ENCODE results near the gene NLRP5. TPM values are rescaled to one million over a fixed set of nuclear protein-coding genes. Genes with fewer than 3 reads are reported as not detected.

Gene NLRP5
- total RNA-seq, 1 experiment from 2014 or later: not detected

DNA sequence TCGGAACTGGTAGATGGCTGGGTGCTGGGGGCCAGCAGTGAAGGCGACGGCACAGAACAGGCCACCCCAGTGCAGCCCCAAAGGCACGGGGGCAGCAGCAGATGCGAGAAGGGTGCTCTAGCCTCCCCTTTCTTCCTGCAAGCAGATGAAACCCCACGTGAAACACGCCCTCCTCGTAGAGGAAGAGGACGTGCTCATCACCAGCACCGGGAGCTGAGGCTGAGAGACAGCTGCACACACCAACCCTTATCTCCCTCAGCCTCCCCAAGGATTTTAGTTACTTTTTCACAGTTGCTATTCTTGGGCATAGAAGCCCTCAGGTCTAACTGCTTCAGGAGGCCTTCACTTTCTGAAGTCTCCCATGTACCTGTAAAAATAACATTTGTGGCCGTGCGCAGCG lies 122.7 kb downstream of the NLRP5 start:
- Histone ChIP-seq H3K27me3 (ENCODE audit: control insufficient read depth, insufficient read depth, low read length) (no peaks in the 10 kb centered on the region), H3K4me3 (ENCODE audit: low read depth in 2 of 2, low read length in 2 of 2) (no peak overlapping the region), H3K9me3 (ENCODE audit: control insufficient read depth, insufficient read depth, low read depth, low read length) (no peaks in the 10 kb centered on the region), H3K27ac (ENCODE audit: low read length) (peak overlapping the region; percentile 87), H3K36me3 (ENCODE audit: control insufficient read depth, insufficient read depth, low read length) (no peaks in the 10 kb centered on the region), H3K4me1 (ENCODE audit: control insufficient read depth, insufficient read depth, low read length) (peaks cover 95% of the 10 kb centered on the region)
- TF ChIP-seq SIN3A (IDR thresholded peaks at IDR 0.05; ENCODE audit: borderline replicate concordance, insufficient read depth, low read depth, low read length): no peak
- TF ChIP-seq, protein P1, sequence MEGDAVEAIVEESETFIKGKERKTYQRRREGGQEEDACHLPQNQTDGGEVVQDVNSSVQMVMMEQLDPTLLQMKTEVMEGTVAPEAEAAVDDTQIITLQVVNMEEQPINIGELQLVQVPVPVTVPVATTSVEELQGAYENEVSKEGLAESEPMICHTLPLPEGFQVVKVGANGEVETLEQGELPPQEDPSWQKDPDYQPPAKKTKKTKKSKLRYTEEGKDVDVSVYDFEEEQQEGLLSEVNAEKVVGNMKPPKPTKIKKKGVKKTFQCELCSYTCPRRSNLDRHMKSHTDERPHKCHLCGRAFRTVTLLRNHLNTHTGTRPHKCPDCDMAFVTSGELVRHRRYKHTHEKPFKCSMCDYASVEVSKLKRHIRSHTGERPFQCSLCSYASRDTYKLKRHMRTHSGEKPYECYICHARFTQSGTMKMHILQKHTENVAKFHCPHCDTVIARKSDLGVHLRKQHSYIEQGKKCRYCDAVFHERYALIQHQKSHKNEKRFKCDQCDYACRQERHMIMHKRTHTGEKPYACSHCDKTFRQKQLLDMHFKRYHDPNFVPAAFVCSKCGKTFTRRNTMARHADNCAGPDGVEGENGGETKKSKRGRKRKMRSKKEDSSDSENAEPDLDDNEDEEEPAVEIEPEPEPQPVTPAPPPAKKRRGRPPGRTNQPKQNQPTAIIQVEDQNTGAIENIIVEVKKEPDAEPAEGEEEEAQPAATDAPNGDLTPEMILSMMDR (IDR thresholded peaks at IDR 0.05): no peak
- intact Hi-C loops (cut with micrococcal nuclease; ENCODE audit: unreplicated experiment): no loop called here
- CTCF ChIA-PET: interaction anchor here (0.5 kb wide), 1 partner anchor 95 kb away, joined by 3 read pairs; no protein-coding TSS in a partner anchor
- in situ Hi-C loops (cut with HindIII; ENCODE audit: low pct_unique_long_range_greater_than_20kb, low sequenced_read_pairs): no loop called here
- DNase-seq (ENCODE audit: low read depth, low spot score) (no peak), ATAC-seq (no peak)
- POLR2A ChIA-PET: no interaction called here
- no TSS peak for BruUV-seq (replicated peaks)

DNA sequence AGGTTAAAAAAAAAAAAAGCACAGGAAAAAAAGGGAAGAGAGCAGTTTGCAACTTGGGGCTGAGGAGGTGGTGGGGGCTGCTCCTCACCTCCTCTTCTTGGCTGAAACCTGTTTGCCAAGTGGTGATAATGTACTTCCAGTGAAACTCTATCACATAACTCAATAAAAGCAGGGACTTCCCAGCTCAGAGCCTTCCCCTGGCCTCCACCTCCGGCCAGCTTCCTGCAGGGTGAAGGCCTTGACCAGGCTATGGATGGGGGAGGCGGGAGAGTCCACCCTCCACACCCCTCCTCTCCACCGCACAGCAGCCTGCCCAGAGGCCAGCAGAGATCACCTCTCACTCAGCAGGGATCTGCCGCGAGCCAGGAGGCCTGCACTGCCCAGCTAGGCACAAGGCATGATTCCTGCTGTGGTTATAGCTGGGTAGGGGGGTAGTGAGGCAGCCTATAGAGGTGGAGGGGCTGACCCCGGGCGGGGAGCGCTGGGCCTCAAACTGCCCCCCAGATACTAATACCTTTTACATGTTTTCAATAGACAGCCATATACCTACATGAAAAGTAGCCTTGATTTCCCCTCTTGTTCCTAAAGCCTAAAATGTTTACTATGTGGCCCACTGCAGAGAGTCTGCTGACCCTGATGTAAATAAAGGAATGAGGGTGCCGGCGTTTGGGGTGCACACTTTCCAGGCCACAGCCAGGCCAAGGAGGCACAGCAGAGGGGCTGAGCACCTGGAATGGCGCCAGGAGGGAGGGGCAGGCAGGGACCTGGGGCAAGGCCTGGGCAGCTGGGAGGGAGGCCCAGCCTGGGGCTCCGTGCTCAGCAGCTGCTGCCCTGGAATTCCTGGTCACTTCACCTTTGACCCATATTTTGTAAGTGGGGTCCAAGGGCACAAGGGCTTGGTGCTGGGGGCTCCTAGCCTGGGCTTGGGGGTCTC lies 124.2 kb downstream of the NLRP5 start:
- ATAC-seq (peak; percentile 67), DNase-seq (ENCODE audit: low read depth, low spot score) (no peak)
- CTCF ChIA-PET: no interaction called here
- H3K9me3 ChIP-seq (ENCODE audit: control insufficient read depth, insufficient read depth, low read depth, low read length): no peaks in the 10 kb centered on the region
- in situ Hi-C loops (cut with HindIII; ENCODE audit: low pct_unique_long_range_greater_than_20kb, low sequenced_read_pairs) (no loop called here), intact Hi-C loops (cut with micrococcal nuclease; ENCODE audit: unreplicated experiment) (no loop called here)
- H3K27ac ChIP-seq (ENCODE audit: low read length): peak overlapping the region; percentile 87
- H3K36me3 ChIP-seq (ENCODE audit: control insufficient read depth, insufficient read depth, low read length): no peaks in the 10 kb centered on the region
- H3K4me3 ChIP-seq (ENCODE audit: low read depth in 2 of 2, low read length in 2 of 2): peak overlapping the region in 1 of 2 experiments; percentile 33; a peak in 2 of 4 replicates
- TF ChIP-seq POLR2AphosphoS5 (IDR thresholded peaks at IDR 0.05; ENCODE audit: low read depth, low read length) (peak; percentile 68; the same call in 1 of the 2 replicates), SIN3A (IDR thresholded peaks at IDR 0.05; ENCODE audit: borderline replicate concordance, insufficient read depth, low read depth, low read length) (no peak), TCF7L2 (IDR thresholded peaks at IDR 0.05; ENCODE audit: low read depth, low read length) (peak; percentile 68)
- TF ChIP-seq, protein P2, sequence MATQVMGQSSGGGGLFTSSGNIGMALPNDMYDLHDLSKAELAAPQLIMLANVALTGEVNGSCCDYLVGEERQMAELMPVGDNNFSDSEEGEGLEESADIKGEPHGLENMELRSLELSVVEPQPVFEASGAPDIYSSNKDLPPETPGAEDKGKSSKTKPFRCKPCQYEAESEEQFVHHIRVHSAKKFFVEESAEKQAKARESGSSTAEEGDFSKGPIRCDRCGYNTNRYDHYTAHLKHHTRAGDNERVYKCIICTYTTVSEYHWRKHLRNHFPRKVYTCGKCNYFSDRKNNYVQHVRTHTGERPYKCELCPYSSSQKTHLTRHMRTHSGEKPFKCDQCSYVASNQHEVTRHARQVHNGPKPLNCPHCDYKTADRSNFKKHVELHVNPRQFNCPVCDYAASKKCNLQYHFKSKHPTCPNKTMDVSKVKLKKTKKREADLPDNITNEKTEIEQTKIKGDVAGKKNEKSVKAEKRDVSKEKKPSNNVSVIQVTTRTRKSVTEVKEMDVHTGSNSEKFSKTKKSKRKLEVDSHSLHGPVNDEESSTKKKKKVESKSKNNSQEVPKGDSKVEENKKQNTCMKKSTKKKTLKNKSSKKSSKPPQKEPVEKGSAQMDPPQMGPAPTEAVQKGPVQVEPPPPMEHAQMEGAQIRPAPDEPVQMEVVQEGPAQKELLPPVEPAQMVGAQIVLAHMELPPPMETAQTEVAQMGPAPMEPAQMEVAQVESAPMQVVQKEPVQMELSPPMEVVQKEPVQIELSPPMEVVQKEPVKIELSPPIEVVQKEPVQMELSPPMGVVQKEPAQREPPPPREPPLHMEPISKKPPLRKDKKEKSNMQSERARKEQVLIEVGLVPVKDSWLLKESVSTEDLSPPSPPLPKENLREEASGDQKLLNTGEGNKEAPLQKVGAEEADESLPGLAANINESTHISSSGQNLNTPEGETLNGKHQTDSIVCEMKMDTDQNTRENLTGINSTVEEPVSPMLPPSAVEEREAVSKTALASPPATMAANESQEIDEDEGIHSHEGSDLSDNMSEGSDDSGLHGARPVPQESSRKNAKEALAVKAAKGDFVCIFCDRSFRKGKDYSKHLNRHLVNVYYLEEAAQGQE (IDR thresholded peaks at IDR 0.05; ENCODE audit: insufficient read depth in 1 of 2, low read depth in 2 of 2, low read length in 1 of 2): peak in 1 of 2 experiments; percentile 68; a peak in 1 of 4 replicates
- TF ChIP-seq, protein P1 (IDR thresholded peaks at IDR 0.05): no peak
- POLR2A ChIA-PET: interaction anchor here (0.5 kb wide), 1 partner anchor 142 kb away, joined by 10 read pairs; no protein-coding TSS in a partner anchor
- H3K4me1 ChIP-seq (ENCODE audit: control insufficient read depth, insufficient read depth, low read length): peaks cover 98% of the 10 kb centered on the region
- no TSS peak for BruUV-seq (replicated peaks)
- H3K27me3 ChIP-seq (ENCODE audit: control insufficient read depth, insufficient read depth, low read length): no peaks in the 10 kb centered on the region

Other genes with a start within 250 kb of the NLRP5 start
- not detected for gene NLRP9, start 248.4 kb upstream of the NLRP5 start, total RNA-seq (2021; ENCODE audit: unreplicated experiment)
- not detected for gene RFPL4A, start 227.7 kb upstream of the NLRP5 start, total RNA-seq (2021; ENCODE audit: unreplicated experiment)
- not detected for gene RFPL4AL1, start 217.7 kb upstream of the NLRP5 start, total RNA-seq (2021; ENCODE audit: unreplicated experiment)
- 0.18 TPM for gene NLRP11, start 154.8 kb upstream of the NLRP5 start, total RNA-seq (2021; ENCODE audit: unreplicated experiment)
- gene NLRP4, start 150.2 kb upstream of the NLRP5 start, total RNA-seq (2021; ENCODE audit: unreplicated experiment): not detected
- not detected for gene NLRP13, start 54.4 kb upstream of the NLRP5 start, total RNA-seq (2021; ENCODE audit: unreplicated experiment)
- not detected for gene NLRP8, start 38.9 kb upstream of the NLRP5 start, total RNA-seq (2021; ENCODE audit: unreplicated experiment)
- gene ZNF787, start 134.5 kb downstream of the NLRP5 start, total RNA-seq (2021; ENCODE audit: unreplicated experiment): 132 TPM
- 81.5 TPM for gene ZNF444, start 154.5 kb downstream of the NLRP5 start, total RNA-seq (2021; ENCODE audit: unreplicated experiment)
- gene GALP, start 189.2 kb downstream of the NLRP5 start, total RNA-seq (2021; ENCODE audit: unreplicated experiment): not detected
- not detected for gene ZSCAN5B, start 211.0 kb downstream of the NLRP5 start, total RNA-seq (2021; ENCODE audit: unreplicated experiment)
- gene ZSCAN5C, start 215.5 kb downstream of the NLRP5 start, total RNA-seq (2021; ENCODE audit: unreplicated experiment): not detected